Measurements from ENCODE around the gene MALRD1. TPM values are rescaled to one million over a fixed set of nuclear protein-coding genes. Genes with fewer than 3 reads are reported as not detected.

The MALRD1 gene
- total and polyA plus RNA-seq, 2 donors (not counting 1 experiment from before 2014, with no cell fraction given): 0.62 to 1.7 TPM

DNA sequence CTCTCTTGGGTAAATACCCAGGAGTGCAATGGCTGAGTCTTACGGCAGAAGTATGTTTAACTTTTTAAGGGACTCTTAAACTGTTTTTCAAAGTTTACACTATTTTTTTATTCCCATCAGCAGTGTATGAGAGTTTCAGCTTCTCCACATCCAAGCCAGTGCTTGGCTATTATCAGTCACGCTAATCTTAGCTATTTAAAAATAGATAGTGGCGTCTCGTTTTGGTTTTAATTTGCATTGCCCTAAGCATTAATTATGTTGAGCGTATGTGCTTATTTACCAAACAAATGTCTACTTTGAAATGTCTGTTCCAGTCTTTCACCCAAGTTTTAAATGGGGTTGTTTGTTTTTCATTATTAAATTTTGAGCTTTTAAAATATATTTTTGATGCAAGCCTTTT is 164.0 kb downstream of the MALRD1 start:
- Histone ChIP-seq H3K4me3 (replicated peaks in 1 of 4; ENCODE audit: control extremely low read depth in 1 of 4, insufficient read depth in 1 of 4, low read depth in 3 of 4, low read length in 4 of 4) (no peak overlapping the region), H3K9me3 (ENCODE audit: control insufficient read depth, insufficient read depth, low read depth, low read length) (no peaks in the 10 kb centered on the region), H3K27ac (ENCODE audit: insufficient read depth, low read length) (no peak overlapping the region), H3K36me3 (ENCODE audit: control insufficient read depth, insufficient read depth, low read length) (no peaks in the 10 kb centered on the region), H3K9ac (ENCODE audit: insufficient read depth, low read length) (no peak overlapping the region), H2AFZ (ENCODE audit: low read length) (no peak overlapping the region), H3K27me3 (ENCODE audit: control insufficient read depth, insufficient read depth, low read length) (no peaks in the 10 kb centered on the region), H4K20me1 (ENCODE audit: control insufficient read depth, extremely low read depth, insufficient read depth, low read length) (no peaks in the 10 kb centered on the region), H3K4me1 (ENCODE audit: control insufficient read depth, extremely low read depth, insufficient read depth, low read length) (no peaks in the 10 kb centered on the region), H3K79me2 (ENCODE audit: control insufficient read depth, insufficient read depth, low read length) (no peaks in the 10 kb centered on the region), H3K4me2 (ENCODE audit: extremely low read depth, insufficient read depth, low read length) (no peak overlapping the region)
- no peak for DNase-seq (ENCODE audit: low read depth in 2 of 2)
- no peak for TF ChIP-seq EZH2 (IDR thresholded peaks at IDR 0.05; ENCODE audit: low read length, missing control alignments)
- TF ChIP-seq, protein P1, sequence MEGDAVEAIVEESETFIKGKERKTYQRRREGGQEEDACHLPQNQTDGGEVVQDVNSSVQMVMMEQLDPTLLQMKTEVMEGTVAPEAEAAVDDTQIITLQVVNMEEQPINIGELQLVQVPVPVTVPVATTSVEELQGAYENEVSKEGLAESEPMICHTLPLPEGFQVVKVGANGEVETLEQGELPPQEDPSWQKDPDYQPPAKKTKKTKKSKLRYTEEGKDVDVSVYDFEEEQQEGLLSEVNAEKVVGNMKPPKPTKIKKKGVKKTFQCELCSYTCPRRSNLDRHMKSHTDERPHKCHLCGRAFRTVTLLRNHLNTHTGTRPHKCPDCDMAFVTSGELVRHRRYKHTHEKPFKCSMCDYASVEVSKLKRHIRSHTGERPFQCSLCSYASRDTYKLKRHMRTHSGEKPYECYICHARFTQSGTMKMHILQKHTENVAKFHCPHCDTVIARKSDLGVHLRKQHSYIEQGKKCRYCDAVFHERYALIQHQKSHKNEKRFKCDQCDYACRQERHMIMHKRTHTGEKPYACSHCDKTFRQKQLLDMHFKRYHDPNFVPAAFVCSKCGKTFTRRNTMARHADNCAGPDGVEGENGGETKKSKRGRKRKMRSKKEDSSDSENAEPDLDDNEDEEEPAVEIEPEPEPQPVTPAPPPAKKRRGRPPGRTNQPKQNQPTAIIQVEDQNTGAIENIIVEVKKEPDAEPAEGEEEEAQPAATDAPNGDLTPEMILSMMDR (conservative IDR thresholded peaks at IDR 0.05 in 1 of 2, IDR thresholded peaks at IDR 0.05 in 1 of 2; ENCODE audit: low read depth in 1 of 2, low read length in 2 of 2): no peak

- Histone ChIP-seq H2AFZ (ENCODE audit: low read length) (no peak overlapping the region), H3K4me3 (replicated peaks in 1 of 4; ENCODE audit: control extremely low read depth in 1 of 4, insufficient read depth in 1 of 4, low read depth in 3 of 4, low read length in 4 of 4) (no peak overlapping the region), H3K9me3 (ENCODE audit: control insufficient read depth, insufficient read depth, low read depth, low read length) (no peaks in the 10 kb centered on the region), H3K27ac (ENCODE audit: insufficient read depth, low read length) (no peak overlapping the region), H3K36me3 (ENCODE audit: control insufficient read depth, insufficient read depth, low read length) (no peaks in the 10 kb centered on the region), H3K4me2 (ENCODE audit: extremely low read depth, insufficient read depth, low read length) (no peak overlapping the region), H4K20me1 (ENCODE audit: control insufficient read depth, extremely low read depth, insufficient read depth, low read length) (no peaks in the 10 kb centered on the region), H3K27me3 (ENCODE audit: control insufficient read depth, insufficient read depth, low read length) (no peaks in the 10 kb centered on the region), H3K79me2 (ENCODE audit: control insufficient read depth, insufficient read depth, low read length) (no peaks in the 10 kb centered on the region), H3K4me1 (ENCODE audit: control insufficient read depth, extremely low read depth, insufficient read depth, low read length) (no peaks in the 10 kb centered on the region), H3K9ac (ENCODE audit: insufficient read depth, low read length) (no peak overlapping the region)
- DNase-seq (ENCODE audit: low read depth in 2 of 2): no peak
- TF ChIP-seq, protein P1 (conservative IDR thresholded peaks at IDR 0.05 in 1 of 2, IDR thresholded peaks at IDR 0.05 in 1 of 2; ENCODE audit: low read depth in 1 of 2, low read length in 2 of 2): no peak
- TF ChIP-seq EZH2 (IDR thresholded peaks at IDR 0.05; ENCODE audit: low read length, missing control alignments): no peak
Measured at GRCh38 chr10:19221216-19221615, 172.6 kb downstream of the MALRD1 start.

GRCh38 chr10:19226025-19226424 is 177.4 kb downstream of the MALRD1 start:
- Histone ChIP-seq H3K4me3 (replicated peaks in 1 of 4; ENCODE audit: control extremely low read depth in 1 of 4, insufficient read depth in 1 of 4, low read depth in 3 of 4, low read length in 4 of 4) (no peak overlapping the region), H3K4me2 (ENCODE audit: extremely low read depth, insufficient read depth, low read length) (no peak overlapping the region), H3K4me1 (ENCODE audit: control insufficient read depth, extremely low read depth, insufficient read depth, low read length) (no peaks in the 10 kb centered on the region), H3K27ac (ENCODE audit: insufficient read depth, low read length) (no peak overlapping the region), H4K20me1 (ENCODE audit: control insufficient read depth, extremely low read depth, insufficient read depth, low read length) (no peaks in the 10 kb centered on the region), H2AFZ (ENCODE audit: low read length) (no peak overlapping the region), H3K9me3 (ENCODE audit: control insufficient read depth, insufficient read depth, low read depth, low read length) (no peaks in the 10 kb centered on the region), H3K79me2 (ENCODE audit: control insufficient read depth, insufficient read depth, low read length) (no peaks in the 10 kb centered on the region), H3K9ac (ENCODE audit: insufficient read depth, low read length) (no peak overlapping the region), H3K27me3 (ENCODE audit: control insufficient read depth, insufficient read depth, low read length) (no peaks in the 10 kb centered on the region), H3K36me3 (ENCODE audit: control insufficient read depth, insufficient read depth, low read length) (no peaks in the 10 kb centered on the region)
- no peak for DNase-seq (ENCODE audit: low read depth in 2 of 2)
- no peak for TF ChIP-seq EZH2 (IDR thresholded peaks at IDR 0.05; ENCODE audit: low read length, missing control alignments)
- TF ChIP-seq, protein P1 (conservative IDR thresholded peaks at IDR 0.05 in 1 of 2, IDR thresholded peaks at IDR 0.05 in 1 of 2; ENCODE audit: low read depth in 1 of 2, low read length in 2 of 2): no peak

Measured in fibroblast of lung (primary cell).